Skin of body (tissue), 3 donors: Measurements from ENCODE around the gene PAQR7. TPM values are rescaled to one million over a fixed set of nuclear protein-coding genes. Genes with fewer than 3 reads are reported as not detected.

Experiments
- DNase-seq: peaks from one replicate; lab custom pipeline; 2025; lab: John Stamatoyannopoulos, UW
- small RNA-seq: library from RNA; depleted of rRNA; stranded (forward); fragments of <200 nt; gene quantifications from one replicate; pipeline ENCODE3, GENCODE V24; 2014; ENCODE audit warnings: low replicate concordance
- total RNA-seq: library from RNA; depleted of rRNA; stranded (reverse); fragments of >200 nt; gene quantifications from one replicate; pipeline ENCODE4 v1.2.3, GENCODE V29; 2014

The PAQR7 gene
- total RNA-seq, 1 donor from 2014 or later: 8.4 TPM

DNA sequence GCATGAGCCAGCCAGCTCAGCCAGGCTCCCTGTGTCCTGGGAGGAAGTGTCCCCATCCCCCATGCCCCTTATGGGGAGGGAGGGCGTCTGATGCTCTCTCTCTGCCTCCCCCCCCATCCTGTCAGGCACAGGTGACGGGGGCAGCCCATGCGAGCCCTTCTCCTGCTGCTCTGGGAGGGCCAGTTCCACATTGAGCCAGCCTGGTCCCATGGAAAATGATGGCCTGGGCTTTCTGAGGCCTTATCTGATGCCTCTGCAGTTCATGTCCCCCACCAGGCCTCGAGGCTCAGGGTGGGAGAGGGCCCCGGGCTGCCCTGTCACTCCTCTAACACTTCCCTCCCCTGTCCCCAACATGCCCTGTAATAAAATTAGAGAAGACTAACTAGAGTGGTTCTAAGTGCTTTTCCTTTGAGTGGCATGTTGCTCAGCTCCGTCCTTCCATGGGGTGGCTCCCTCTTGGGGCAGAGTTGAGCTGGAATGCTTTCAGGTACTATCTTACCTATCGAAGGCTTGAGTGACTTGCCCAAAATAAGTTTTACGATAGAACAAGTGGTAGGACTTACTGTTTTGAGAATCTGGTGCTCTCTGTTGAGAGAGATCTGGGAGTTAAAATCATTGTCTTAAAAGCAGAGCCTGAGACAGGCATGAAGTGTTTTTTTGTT lies 57.5 kb downstream of the PAQR7 start:
- no peak for DNase-seq

- no peak for DNase-seq
These were observed 59.3 kb downstream of the PAQR7 start for GRCh38 chr1:25816112-25816718.

DNA sequence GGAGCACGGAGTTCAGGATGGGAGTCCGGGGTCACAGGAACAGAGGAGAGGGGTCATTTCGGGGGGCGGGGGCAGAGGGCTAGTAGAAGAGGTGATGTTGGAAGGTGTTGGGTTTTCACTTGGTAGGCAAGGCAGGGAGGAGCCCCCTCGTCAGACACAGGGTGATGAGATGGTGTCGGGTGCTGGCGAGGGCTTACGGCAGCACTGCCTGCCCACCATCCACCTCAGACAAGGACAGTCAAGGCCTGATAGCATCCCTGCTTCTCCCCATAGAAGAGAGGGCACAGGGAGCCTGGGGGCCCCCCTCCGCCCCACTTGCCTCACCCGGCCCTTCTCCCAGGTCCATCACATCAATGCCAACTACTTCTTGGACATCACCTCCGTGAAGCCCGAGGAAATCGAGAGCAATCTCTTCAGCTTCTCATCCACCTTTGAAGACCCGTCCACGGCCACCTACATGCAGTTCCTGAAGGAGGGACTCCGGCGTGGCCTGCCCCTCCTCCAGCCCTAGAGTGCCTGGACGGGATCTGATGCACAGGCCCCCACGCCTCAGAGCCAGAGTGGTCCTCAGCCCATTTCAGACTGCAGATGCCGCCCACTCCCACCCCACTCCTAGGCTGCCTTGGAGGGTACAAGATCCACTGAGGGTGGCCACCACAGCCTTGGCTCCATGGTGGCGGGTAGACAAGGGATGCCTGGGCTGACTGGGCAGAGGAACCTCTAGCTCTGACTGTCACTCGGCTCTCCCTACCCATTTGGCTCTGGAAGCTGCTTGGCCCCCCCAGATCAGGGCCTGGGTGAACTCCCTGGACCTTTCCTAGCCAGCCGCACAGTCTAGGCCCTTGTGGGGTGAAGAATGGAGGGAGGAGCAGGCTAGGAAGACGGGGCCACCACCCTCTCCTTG lies 60.0 kb downstream of the PAQR7 start:
- DNase-seq: no peak

DNA sequence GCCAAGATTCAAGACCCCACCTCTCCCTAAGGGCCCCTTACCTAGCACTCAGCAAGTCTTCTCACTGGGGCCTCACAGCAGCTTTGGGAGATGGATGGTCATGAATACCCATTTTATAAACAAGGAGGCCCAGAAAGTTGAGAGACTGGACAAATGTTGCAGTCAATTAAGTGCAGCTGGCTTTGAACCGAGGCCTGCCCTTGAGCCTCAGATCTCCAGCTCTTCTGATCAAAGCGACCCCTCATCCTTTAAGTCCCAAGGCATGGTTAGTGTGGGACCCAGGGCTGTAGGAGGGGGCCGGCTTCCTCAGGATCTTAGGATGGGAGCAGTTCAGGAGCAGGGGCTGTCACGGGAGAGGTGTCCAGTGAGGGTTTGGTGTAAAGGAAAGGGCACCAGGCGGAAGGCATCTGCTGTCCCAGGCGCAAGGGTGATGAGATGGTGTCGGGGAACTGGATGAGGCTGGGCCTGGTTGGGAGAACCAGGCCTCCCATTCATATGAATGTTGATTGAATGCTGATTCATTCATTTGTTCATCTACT lies 60.9 kb downstream of the PAQR7 start:
- no peak for DNase-seq

GRCh38 chr1:25813734-25814471 lies 61.6 kb downstream of the PAQR7 start:
- no peak for DNase-seq

DNA sequence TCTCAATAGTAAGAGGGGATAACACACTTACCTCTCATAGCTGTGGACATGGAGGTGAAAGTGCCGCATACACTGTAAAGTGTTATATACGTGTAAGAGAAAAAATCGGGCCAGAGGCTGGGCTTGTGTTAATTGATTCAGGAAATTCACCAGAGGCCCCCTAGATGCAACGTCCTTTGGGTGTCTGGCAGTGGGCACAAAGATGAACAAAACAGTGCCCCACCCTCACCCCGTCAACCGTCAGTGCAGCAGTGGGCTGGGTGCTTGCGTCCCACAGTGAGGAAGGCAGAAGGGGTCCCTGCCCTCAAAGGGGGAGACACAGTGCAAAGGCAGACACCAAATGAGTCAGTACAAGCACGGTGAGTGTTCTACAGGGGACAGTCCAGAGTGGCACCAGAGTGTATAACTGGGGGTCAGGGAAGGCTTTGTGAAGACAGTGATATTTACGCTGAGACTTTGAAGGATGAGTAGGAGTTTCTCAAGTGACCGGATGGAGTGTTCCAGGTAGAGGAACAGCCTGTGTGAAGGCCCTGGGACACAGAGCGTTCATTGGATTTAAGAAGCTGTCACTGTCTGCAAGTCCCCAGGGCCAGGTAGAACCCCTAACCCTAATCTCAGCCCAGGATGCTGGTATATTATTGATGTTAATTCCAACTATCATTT lies 62.3 kb downstream of the PAQR7 start:
- no peak for DNase-seq

Small RNA genes within 50 kb of the gene (small RNA-seq; reads per million reads assigned to genes)
- gene AL033528.1: not detected
- gene RF00019: not detected
- gene SNRPFP2: not detected

Other genes starting within 250 kb of the PAQR7 start
- gene SELENON, start 75.5 kb downstream of the PAQR7 start, total RNA-seq: 15.9 TPM
- 29.3 TPM for gene MTFR1L, start 55.8 kb downstream of the PAQR7 start, total RNA-seq
- 1.1 TPM for gene AUNIP, start 16.3 kb downstream of the PAQR7 start, total RNA-seq
- gene STMN1, start 30.7 kb upstream of the PAQR7 start, total RNA-seq: 147 TPM
- gene PAFAH2, start 122.4 kb upstream of the PAQR7 start, total RNA-seq: 10.2 TPM
- 0.69 TPM for gene EXTL1, start 146.1 kb upstream of the PAQR7 start, total RNA-seq
- gene SLC30A2, start 170.4 kb upstream of the PAQR7 start, total RNA-seq: 0.30 TPM
- gene TRIM63, start 191.9 kb upstream of the PAQR7 start, total RNA-seq: 4.7 TPM
- gene PDIK1L, start 236.1 kb upstream of the PAQR7 start, total RNA-seq: 11.3 TPM